Stimulated activated CD8-positive, alpha-beta memory T cell treated with anti-CD3 and anti-CD28 coated beads, Interleukin-7, amount 100 ng/mL, for 24 hours (primary cell): ENCODE results near the gene PRMT1.
A peak's percentile ranks its signal among the peaks of the same experiment; 100 is the strongest.

Experiments
- DNase-seq: peaks from one replicate; pipeline ENCODE4 v3.0.0-alpha.2; 2020; ENCODE audit warnings: low read depth

The PRMT1 gene

GRCh38 chr19:49651029-49651819 is 25.8 kb upstream of the PRMT1 start:
- no peak for DNase-seq

- DNase-seq, result no peak
Observed at GRCh38 chr19:49651820-49652550, 25.1 kb upstream of the PRMT1 start.

- DNase-seq, result no peak
Observed at GRCh38 chr19:49652551-49653465, 24.3 kb upstream of the PRMT1 start.

GRCh38 chr19:49653466-49653806 is 23.6 kb upstream of the PRMT1 start:
- DNase-seq, result no peak

- DNase-seq, result no peak
Observed at GRCh38 chr19:49654581-49654980, 22.5 kb upstream of the PRMT1 start.

GRCh38 chr19:49655570-49656455 is 21.3 kb upstream of the PRMT1 start:
- DNase-seq, result no peak

GRCh38 chr19:49656456-49657109 is 20.5 kb upstream of the PRMT1 start:
- no peak for DNase-seq

GRCh38 chr19:49657493-49658138 is 19.5 kb upstream of the PRMT1 start:
- DNase-seq, result no peak

GRCh38 chr19:49658139-49658517 is 18.9 kb upstream of the PRMT1 start:
- no peak for DNase-seq

- DNase-seq, result no peak
Observed at GRCh38 chr19:49658566-49659442, 18.3 kb upstream of the PRMT1 start.

- DNase-seq, result no peak
Observed at GRCh38 chr19:49660338-49660961, 16.6 kb upstream of the PRMT1 start.

- no peak for DNase-seq
Observed at GRCh38 chr19:49662011-49662410, 15.1 kb upstream of the PRMT1 start.

GRCh38 chr19:49663224-49663623 is 13.8 kb upstream of the PRMT1 start:
- DNase-seq, result no peak

- DNase-seq, result peak; percentile 91
Observed at GRCh38 chr19:49664171-49665035, 12.7 kb upstream of the PRMT1 start.

- DNase-seq, result no peak
Observed at GRCh38 chr19:49665036-49665350, 12.1 kb upstream of the PRMT1 start.

GRCh38 chr19:49665351-49666119 is 11.5 kb upstream of the PRMT1 start, which contains the start of the genes BCL2L12 and IRF3:
BCL2L12 (plus strand) TSS chr19:49665933; CDS start chr19:49666693, 760 bp downstream.
IRF3 (minus strand) TSS chr19:49665857; CDS start chr19:49664838, 1,019 bp downstream.
- peak; percentile 98 for DNase-seq

GRCh38 chr19:49666120-49666444 is 11.0 kb upstream of the PRMT1 start:
- DNase-seq, result no peak
